Measurements from ENCODE around the gene TBC1D24. TPM values are rescaled to one million over a fixed set of nuclear protein-coding genes. Genes with fewer than 3 reads are reported as not detected.
A peak's percentile ranks its signal among the peaks of the same experiment; 100 is the strongest.

TBC1D24 gene
- total and polyA plus RNA-seq, 9 of the 15 experiments (the other 6 are each of a cell fraction or from before 2014, with no cell fraction given): 1.7 to 22.6 (median 7.2) TPM

DNA sequence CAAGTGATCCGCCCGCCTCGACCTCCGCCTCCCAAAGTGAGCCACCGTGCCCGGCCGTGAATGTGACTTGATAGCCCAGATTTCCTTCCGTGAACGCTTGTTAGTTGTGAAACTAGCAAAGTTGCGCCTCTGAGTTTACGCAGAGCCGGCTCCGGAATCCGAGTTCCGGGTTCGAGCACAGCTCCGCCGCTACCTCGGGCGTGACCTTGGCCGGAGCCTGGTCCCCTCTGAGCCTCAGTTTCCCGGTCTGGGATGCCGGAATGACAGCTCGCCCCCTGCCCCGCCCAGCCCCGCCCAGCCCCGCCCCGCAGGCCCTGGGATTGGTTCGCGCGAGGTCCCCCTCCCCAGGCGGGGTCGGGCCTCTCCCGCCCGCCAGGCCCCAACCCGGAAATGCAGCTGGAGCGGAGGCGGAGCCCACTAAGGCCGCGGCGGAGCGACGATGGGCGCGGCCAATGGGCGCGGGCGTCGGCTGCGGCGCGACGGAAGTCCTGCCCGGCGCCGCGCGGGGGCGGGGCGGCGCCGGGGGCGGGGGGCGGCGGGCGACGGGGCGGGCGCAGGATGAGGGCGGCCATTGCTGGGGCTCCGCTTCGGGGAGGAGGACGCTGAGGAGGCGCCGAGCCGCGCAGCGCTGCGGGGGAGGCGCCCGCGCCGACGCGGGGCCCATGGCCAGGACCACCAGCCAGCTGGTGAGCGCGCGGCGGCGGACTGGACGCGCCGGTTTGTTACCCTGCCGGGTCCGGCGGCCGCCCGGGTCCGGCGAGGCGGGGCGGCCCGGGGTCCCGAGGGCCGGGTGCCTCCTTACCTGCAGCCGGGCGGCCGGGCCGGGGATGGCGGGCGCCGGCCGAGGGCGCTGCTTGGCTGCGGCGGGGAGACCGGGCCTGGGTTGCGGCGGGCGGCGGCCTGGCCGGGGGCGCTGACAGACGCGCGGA is 62.8 kb downstream of the TBC1D24 start, which contains the start of gene PDPK1 (continued):
- TF ChIP-seq, protein P1, sequence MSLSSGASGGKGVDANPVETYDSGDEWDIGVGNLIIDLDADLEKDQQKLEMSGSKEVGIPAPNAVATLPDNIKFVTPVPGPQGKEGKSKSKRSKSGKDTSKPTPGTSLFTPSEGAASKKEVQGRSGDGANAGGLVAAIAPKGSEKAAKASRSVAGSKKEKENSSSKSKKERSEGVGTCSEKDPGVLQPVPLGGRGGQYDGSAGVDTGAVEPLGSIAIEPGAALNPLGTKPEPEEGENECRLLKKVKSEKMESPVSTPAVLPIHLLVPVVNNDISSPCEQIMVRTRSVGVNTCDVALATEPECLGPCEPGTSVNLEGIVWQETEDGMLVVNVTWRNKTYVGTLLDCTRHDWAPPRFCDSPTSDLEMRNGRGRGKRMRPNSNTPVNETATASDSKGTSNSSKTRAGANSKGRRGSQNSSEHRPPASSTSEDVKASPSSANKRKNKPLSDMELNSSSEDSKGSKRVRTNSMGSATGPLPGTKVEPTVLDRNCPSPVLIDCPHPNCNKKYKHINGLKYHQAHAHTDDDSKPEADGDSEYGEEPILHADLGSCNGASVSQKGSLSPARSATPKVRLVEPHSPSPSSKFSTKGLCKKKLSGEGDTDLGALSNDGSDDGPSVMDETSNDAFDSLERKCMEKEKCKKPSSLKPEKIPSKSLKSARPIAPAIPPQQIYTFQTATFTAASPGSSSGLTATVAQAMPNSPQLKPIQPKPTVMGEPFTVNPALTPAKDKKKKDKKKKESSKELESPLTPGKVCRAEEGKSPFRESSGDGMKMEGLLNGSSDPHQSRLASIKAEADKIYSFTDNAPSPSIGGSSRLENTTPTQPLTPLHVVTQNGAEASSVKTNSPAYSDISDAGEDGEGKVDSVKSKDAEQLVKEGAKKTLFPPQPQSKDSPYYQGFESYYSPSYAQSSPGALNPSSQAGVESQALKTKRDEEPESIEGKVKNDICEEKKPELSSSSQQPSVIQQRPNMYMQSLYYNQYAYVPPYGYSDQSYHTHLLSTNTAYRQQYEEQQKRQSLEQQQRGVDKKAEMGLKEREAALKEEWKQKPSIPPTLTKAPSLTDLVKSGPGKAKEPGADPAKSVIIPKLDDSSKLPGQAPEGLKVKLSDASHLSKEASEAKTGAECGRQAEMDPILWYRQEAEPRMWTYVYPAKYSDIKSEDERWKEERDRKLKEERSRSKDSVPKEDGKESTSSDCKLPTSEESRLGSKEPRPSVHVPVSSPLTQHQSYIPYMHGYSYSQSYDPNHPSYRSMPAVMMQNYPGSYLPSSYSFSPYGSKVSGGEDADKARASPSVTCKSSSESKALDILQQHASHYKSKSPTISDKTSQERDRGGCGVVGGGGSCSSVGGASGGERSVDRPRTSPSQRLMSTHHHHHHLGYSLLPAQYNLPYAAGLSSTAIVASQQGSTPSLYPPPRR (CRISPR knock-in tag; IDR thresholded peaks at IDR 0.05; ENCODE audit: borderline replicate concordance): no peak
- TF ChIP-seq RBM34 (IDR thresholded peaks at IDR 0.05; ENCODE audit: borderline replicate concordance, insufficient read depth, low read length) (no peak), SP2 (IDR thresholded peaks at IDR 0.05; ENCODE audit: extremely low read depth, low read depth, low read length, poor library complexity, severe bottlenecking) (peak; percentile 55)
